Mucosa of descending colon (tissue), 3 donors: ENCODE results near the gene GH2. TPM values are rescaled to one million over a fixed set of nuclear protein-coding genes. Genes with fewer than 3 reads are reported as not detected.
"Not testable (repeated sequence)": the region's sequence is repeated elsewhere in the genome, so short reads cannot be mapped to it uniquely, and the experiment has no call there.

Experiments
- ATAC-seq: fragments of 200-7000 bp; cut with Tn5 transposase; one replicate; pipeline ENCODE4 v1.9.1; 2020; ENCODE audit warnings: mild to moderate bottlenecking, moderate library complexity
- DNase-seq, 3 donors: peaks; one replicate each; pipeline ENCODE4 v3.0.0-alpha.2; 2020
- H3K36me3 ChIP-seq: fragments of 200-600 bp; one replicate; pipeline ENCODE4 v1.8.0; 2021; ENCODE audit warnings: low read depth, mild to moderate bottlenecking
- H3K4me1 ChIP-seq: fragments of 200-600 bp; one replicate; pipeline ENCODE4 v1.8.0; 2021; ENCODE audit warnings: low read depth, mild to moderate bottlenecking
- H3K4me3 ChIP-seq: fragments of 200-600 bp; one replicate; pipeline ENCODE4 v1.8.0; 2021; ENCODE audit warnings: mild to moderate bottlenecking
- H3K9me3 ChIP-seq: fragments of 200-600 bp; one replicate; pipeline ENCODE4 v1.8.0; 2021; ENCODE audit warnings: mild to moderate bottlenecking
- CTCF ChIP-seq: fragments of 200-600 bp; IDR thresholded peaks from one replicate; pipeline ENCODE4 v1.8.0; 2022; ENCODE audit warnings: antibody characterized with exemption, mild to moderate bottlenecking
- intact Hi-C, 2 donors: fragments of 100-400 bp; cut with DNase I in 1 of 2; cut with micrococcal nuclease in 1 of 2; formaldehyde crosslinking; loops; one replicate each; pipeline versions ENCODE4 v1.11.0 to v1.11.1; 2022; cut with DNase I, micrococcal nuclease
- total RNA-seq, 3 donors: library from RNA; stranded (reverse); fragmentation: NEBNext Ultra II Directional in 2 of 3; extraction: Animal tissue kit (Norgen Biotek cat#: 25700) in 2 of 3; gene quantifications; one replicate each; pipeline versions ENCODE4 v1.2.1 to v1.2.4, GENCODE V29; 2021 to 2023
- donor health status: DM: no; HTN: no; CAD: no; lungs with moderate emphysema.
- donor health status: DM: no; HTN: no; CAD: no.
- donor health status: DM: no; HTN: yes; CAD: no.

The GH2 gene
- total RNA-seq, 3 donors from 2014 or later = not detected

GRCh38 chr17:63871646-63872365 lies 9.9 kb downstream of the GH2 start:
- DNase-seq, H3K4me3 ChIP-seq, ATAC-seq, H3K4me1 ChIP-seq, H3K9me3 ChIP-seq, intact Hi-C loops, H3K36me3 ChIP-seq: not testable (repeated sequence)

- intact Hi-C loops, H3K4me3 ChIP-seq, DNase-seq, H3K9me3 ChIP-seq, ATAC-seq, H3K4me1 ChIP-seq, H3K36me3 ChIP-seq: not testable (repeated sequence)
Observed at GRCh38 chr17:63870292-63870665, 11.5 kb downstream of the GH2 start.

GRCh38 chr17:63869491-63870291 lies 12.1 kb downstream of the GH2 start:
- H3K9me3 ChIP-seq, H3K36me3 ChIP-seq, DNase-seq, ATAC-seq, H3K4me3 ChIP-seq, H3K4me1 ChIP-seq, intact Hi-C loops: not testable (repeated sequence)

DNA sequence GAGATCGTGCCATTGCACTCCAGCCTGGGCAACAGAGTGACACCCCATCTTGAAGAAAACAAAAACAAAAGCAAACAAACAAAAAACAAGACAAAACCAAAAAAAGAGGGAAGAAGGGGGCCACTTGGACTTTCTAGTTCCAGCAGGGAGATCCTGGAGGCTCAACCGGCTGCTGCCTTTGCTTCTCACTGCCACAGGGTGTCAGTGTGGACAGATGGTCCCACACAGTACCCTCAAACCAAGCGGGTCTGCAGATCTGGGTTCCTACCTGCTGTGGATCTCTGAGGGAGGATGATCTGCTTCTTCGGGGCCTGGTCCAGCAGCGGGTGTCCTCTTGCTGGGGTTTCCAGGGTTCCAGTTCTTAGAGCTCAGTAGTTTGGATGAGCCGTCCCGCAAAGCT lies 15.1 kb downstream of the GH2 start:
- ATAC-seq = peak; percentile 27
- intact Hi-C loops, H3K4me3 ChIP-seq, H3K36me3 ChIP-seq, H3K9me3 ChIP-seq, H3K4me1 ChIP-seq, DNase-seq: not testable (repeated sequence)

GRCh38 chr17:63859257-63859656 lies 22.5 kb downstream of the GH2 start:
- DNase-seq (no peak), ATAC-seq (no peak)
- TF ChIP-seq CTCF = no peak
- Histone ChIP-seq H3K36me3 (no peaks in the 10 kb centered on the region), H3K9me3 (no peaks in the 10 kb centered on the region), H3K4me1 (no peaks in the 10 kb centered on the region), H3K4me3 (no peak overlapping the region)
- intact Hi-C loops = no loop called here

GRCh38 chr17:63856425-63856824 lies 25.3 kb downstream of the GH2 start:
- DNase-seq, H3K9me3 ChIP-seq, H3K36me3 ChIP-seq, intact Hi-C loops, H3K4me3 ChIP-seq, ATAC-seq, H3K4me1 ChIP-seq: not testable (repeated sequence)

DNA sequence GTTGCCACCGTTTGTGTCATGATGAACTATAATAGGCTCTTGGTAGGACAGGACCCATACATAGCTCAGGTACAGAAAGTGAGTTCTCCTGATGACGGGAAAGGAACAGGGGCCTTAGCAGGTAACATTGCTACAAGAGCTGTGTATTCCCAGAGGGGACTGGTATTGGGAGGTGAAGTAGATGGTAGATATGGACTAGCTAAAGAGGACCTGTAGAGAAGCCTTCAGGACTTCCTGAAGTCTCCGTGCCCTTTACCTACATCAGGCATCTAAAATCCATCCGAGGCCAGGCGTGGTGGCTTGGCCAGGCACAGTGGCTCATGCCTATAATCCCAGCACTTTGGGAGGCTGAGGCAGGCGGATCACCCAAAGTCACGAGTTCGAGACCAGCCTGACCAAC lies 26.6 kb downstream of the GH2 start:
- ATAC-seq (no peak), DNase-seq (no peak)
- H3K4me3 ChIP-seq = no peak overlapping the region
- no peaks in the 10 kb centered on the region for H3K4me1 ChIP-seq
- TF ChIP-seq CTCF = no peak
- H3K9me3 ChIP-seq = no peaks in the 10 kb centered on the region
- no peaks in the 10 kb centered on the region for H3K36me3 ChIP-seq
- intact Hi-C loops = no loop called here

- Histone ChIP-seq H3K4me3 (no peak overlapping the region), H3K4me1 (no peaks in the 10 kb centered on the region), H3K9me3 (no peaks in the 10 kb centered on the region), H3K36me3 (no peaks in the 10 kb centered on the region)
- intact Hi-C loops = no loop called here
- ATAC-seq = no peak
- DNase-seq = no peak
- TF ChIP-seq CTCF = no peak
Observed at GRCh38 chr17:63854709-63855108, 27.0 kb downstream of the GH2 start.
